Myocyte (in vitro differentiated cells): ENCODE results near the gene TLR9. TPM values are rescaled to one million over a fixed set of nuclear protein-coding genes. Genes with fewer than 3 reads are reported as not detected.
A peak's percentile ranks its signal among the peaks of the same experiment; 100 is the strongest.
"Not testable (repeated sequence)": the region's sequence is repeated elsewhere in the genome, so short reads cannot be mapped to it uniquely, and the experiment has no call there.

ENCODE experiments used
- DNase-seq: peaks from one replicate; pipeline ENCODE4 v3.0.0-alpha.2; 2012; ENCODE audit warnings: low read depth
- total RNA-seq: library from RNA; depleted of rRNA; stranded (reverse); fragments of >200 nt; gene quantifications from 2 replicates; pipeline ENCODE4 v1.2.3, GENCODE V29; 2014

Gene TLR9
- total RNA-seq, 1 donor from 2014 or later, result 0.05 TPM

- no peak for DNase-seq
These were observed 28.0 kb downstream of the TLR9 start for GRCh38 chr3:52197499-52197841.

- DNase-seq, result no peak
These were observed 28.5 kb downstream of the TLR9 start for GRCh38 chr3:52196977-52197376.

GRCh38 chr3:52195823-52196331, 29.6 kb downstream of the TLR9 start:
- no peak for DNase-seq

- DNase-seq, result no peak
These were observed 30.2 kb downstream of the TLR9 start for GRCh38 chr3:52195291-52195597.

GRCh38 chr3:52194485-52195290, 30.8 kb downstream of the TLR9 start:
- no peak for DNase-seq

GRCh38 chr3:52193065-52193464, 32.4 kb downstream of the TLR9 start:
- DNase-seq, result peak; percentile 87

- no peak for DNase-seq
These were observed 33.8 kb downstream of the TLR9 start for GRCh38 chr3:52191663-52192062.

GRCh38 chr3:52190294-52191074, 35.0 kb downstream of the TLR9 start:
- DNase-seq, result peak; percentile 92

GRCh38 chr3:52188556-52188955, 36.9 kb downstream of the TLR9 start:
- no peak for DNase-seq

GRCh38 chr3:52186729-52187128, 38.7 kb downstream of the TLR9 start:
- no peak for DNase-seq

- no peak for DNase-seq
These were observed 39.6 kb downstream of the TLR9 start for GRCh38 chr3:52185837-52186236.

GRCh38 chr3:52185311-52185710, 40.1 kb downstream of the TLR9 start:
- no peak for DNase-seq

GRCh38 chr3:52184690-52185089, 40.8 kb downstream of the TLR9 start:
- no peak for DNase-seq

GRCh38 chr3:52183786-52184445, 41.5 kb downstream of the TLR9 start:
- no peak for DNase-seq

GRCh38 chr3:52182691-52183090, 42.8 kb downstream of the TLR9 start:
- no peak for DNase-seq

GRCh38 chr3:52182196-52182595, 43.2 kb downstream of the TLR9 start:
- no peak for DNase-seq

- DNase-seq, result no peak
These were observed 43.9 kb downstream of the TLR9 start for GRCh38 chr3:52181543-52181942.

- no peak for DNase-seq
These were observed 46.9 kb downstream of the TLR9 start for GRCh38 chr3:52178537-52178936.

- DNase-seq, result not testable (repeated sequence)
These were observed 47.3 kb downstream of the TLR9 start for GRCh38 chr3:52178126-52178525.

GRCh38 chr3:52177701-52178042, 47.8 kb downstream of the TLR9 start:
- no peak for DNase-seq

- DNase-seq, result no peak
These were observed 48.3 kb downstream of the TLR9 start for GRCh38 chr3:52176951-52177700.
